ENCODE data around the gene NT5M. TPM values are rescaled to one million over a fixed set of nuclear protein-coding genes. Genes with fewer than 3 reads are reported as not detected.
A peak's percentile ranks its signal among the peaks of the same experiment; 100 is the strongest.
"Not testable (repeated sequence)": the region's sequence is repeated elsewhere in the genome, so short reads cannot be mapped to it uniquely, and the experiment has no call there.

Gene NT5M
- total RNA-seq, result 5.5 TPM

- Histone ChIP-seq H3K27me3 (ENCODE audit: insufficient read depth, low read length) (no peaks in the 10 kb centered on the region), H3K4me1 (ENCODE audit: insufficient read depth, low read length) (peaks cover 56% of the 10 kb centered on the region), H3K9me3 (ENCODE audit: low read depth, low read length) (no peaks in the 10 kb centered on the region), H3K4me3 (ENCODE audit: low read length) (peak within 1 kb of the TSS; percentile 36)
Observed at GRCh38 chr17:17303010-17303846, at the start of gene NT5M. Gene NT5M (plus strand): TSS chr17:17303373. CDS start chr17:17303551, 178 bp downstream.

GRCh38 chr17:17253406-17253805 is 49.8 kb upstream of the NT5M start:
- no peak overlapping the region for H3K4me3 ChIP-seq (ENCODE audit: low read length)
- H3K27me3 ChIP-seq (ENCODE audit: insufficient read depth, low read length), result no peaks in the 10 kb centered on the region
- H3K4me1 ChIP-seq (ENCODE audit: insufficient read depth, low read length), result no peaks in the 10 kb centered on the region
- H3K9me3 ChIP-seq (ENCODE audit: low read depth, low read length), result no peaks in the 10 kb centered on the region

- no peaks in the 10 kb centered on the region for H3K9me3 ChIP-seq (ENCODE audit: low read depth, low read length)
- H3K27me3 ChIP-seq (ENCODE audit: insufficient read depth, low read length), result no peaks in the 10 kb centered on the region
- no peak overlapping the region for H3K4me3 ChIP-seq (ENCODE audit: low read length)
- H3K4me1 ChIP-seq (ENCODE audit: insufficient read depth, low read length), result no peaks in the 10 kb centered on the region
Observed at GRCh38 chr17:17254036-17254435, 49.1 kb upstream of the NT5M start.

GRCh38 chr17:17255689-17256088 is 47.5 kb upstream of the NT5M start:
- H3K4me3 ChIP-seq (ENCODE audit: low read length); H3K27me3 ChIP-seq (ENCODE audit: insufficient read depth, low read length); H3K9me3 ChIP-seq (ENCODE audit: low read depth, low read length): not testable (repeated sequence)

GRCh38 chr17:17256316-17256715 is 46.9 kb upstream of the NT5M start:
- H3K27me3 ChIP-seq (ENCODE audit: insufficient read depth, low read length), result no peaks in the 10 kb centered on the region
- H3K4me3 ChIP-seq (ENCODE audit: low read length), result no peak overlapping the region
- no peaks in the 10 kb centered on the region for H3K4me1 ChIP-seq (ENCODE audit: insufficient read depth, low read length)
- no peaks in the 10 kb centered on the region for H3K9me3 ChIP-seq (ENCODE audit: low read depth, low read length)

More at GRCh38 chr17:17255689-17256088, 47.5 kb upstream of the NT5M start:
- not testable (repeated sequence) for H3K4me1 ChIP-seq (ENCODE audit: insufficient read depth, low read length)

- Histone ChIP-seq H3K9me3 (ENCODE audit: low read depth, low read length) (no peaks in the 10 kb centered on the region), H3K4me1 (ENCODE audit: insufficient read depth, low read length) (no peaks in the 10 kb centered on the region), H3K27me3 (ENCODE audit: insufficient read depth, low read length) (no peaks in the 10 kb centered on the region), H3K4me3 (ENCODE audit: low read length) (no peak overlapping the region)
Observed at GRCh38 chr17:17258011-17258410, 45.2 kb upstream of the NT5M start.

GRCh38 chr17:17258998-17259397 is 44.2 kb upstream of the NT5M start:
- no peaks in the 10 kb centered on the region for H3K27me3 ChIP-seq (ENCODE audit: insufficient read depth, low read length)
- no peaks in the 10 kb centered on the region for H3K9me3 ChIP-seq (ENCODE audit: low read depth, low read length)
- no peaks in the 10 kb centered on the region for H3K4me1 ChIP-seq (ENCODE audit: insufficient read depth, low read length)
- no peak overlapping the region for H3K4me3 ChIP-seq (ENCODE audit: low read length)

GRCh38 chr17:17264430-17264829 is 38.7 kb upstream of the NT5M start:
- H3K4me1 ChIP-seq (ENCODE audit: insufficient read depth, low read length), result no peaks in the 10 kb centered on the region
- no peaks in the 10 kb centered on the region for H3K27me3 ChIP-seq (ENCODE audit: insufficient read depth, low read length)
- H3K9me3 ChIP-seq (ENCODE audit: low read depth, low read length), result no peaks in the 10 kb centered on the region
- no peak overlapping the region for H3K4me3 ChIP-seq (ENCODE audit: low read length)

- Histone ChIP-seq H3K4me3 (ENCODE audit: low read length) (no peak overlapping the region), H3K9me3 (ENCODE audit: low read depth, low read length) (no peaks in the 10 kb centered on the region), H3K4me1 (ENCODE audit: insufficient read depth, low read length) (peaks cover under 1% of the 10 kb centered on the region), H3K27me3 (ENCODE audit: insufficient read depth, low read length) (no peaks in the 10 kb centered on the region)
Observed at GRCh38 chr17:17269926-17270773, 33.0 kb upstream of the NT5M start.

GRCh38 chr17:17275971-17276370 is 27.2 kb upstream of the NT5M start:
- no peaks in the 10 kb centered on the region for H3K27me3 ChIP-seq (ENCODE audit: insufficient read depth, low read length)
- no peaks in the 10 kb centered on the region for H3K9me3 ChIP-seq (ENCODE audit: low read depth, low read length)
- no peak overlapping the region for H3K4me3 ChIP-seq (ENCODE audit: low read length)
- H3K4me1 ChIP-seq (ENCODE audit: insufficient read depth, low read length), result peaks cover 49% of the 10 kb centered on the region

GRCh38 chr17:17277431-17277830 is 25.7 kb upstream of the NT5M start:
- not testable (repeated sequence) for H3K27me3 ChIP-seq (ENCODE audit: insufficient read depth, low read length); H3K4me3 ChIP-seq (ENCODE audit: low read length); H3K9me3 ChIP-seq (ENCODE audit: low read depth, low read length)
- peaks cover 56% of the 10 kb centered on the region for H3K4me1 ChIP-seq (ENCODE audit: insufficient read depth, low read length)

- no peaks in the 10 kb centered on the region for H3K27me3 ChIP-seq (ENCODE audit: insufficient read depth, low read length)
- no peaks in the 10 kb centered on the region for H3K9me3 ChIP-seq (ENCODE audit: low read depth, low read length)
- peaks cover 62% of the 10 kb centered on the region for H3K4me1 ChIP-seq (ENCODE audit: insufficient read depth, low read length)
- H3K4me3 ChIP-seq (ENCODE audit: low read length), result no peak overlapping the region
Observed at GRCh38 chr17:17279316-17279715, 23.9 kb upstream of the NT5M start.

- Histone ChIP-seq H3K4me3 (ENCODE audit: low read length) (peak within 1 kb of the TSS; percentile 87), H3K4me1 (ENCODE audit: insufficient read depth, low read length) (peaks cover 55% of the 10 kb centered on the region), H3K27me3 (ENCODE audit: insufficient read depth, low read length) (no peaks in the 10 kb centered on the region), H3K9me3 (ENCODE audit: low read depth, low read length) (no peaks in the 10 kb centered on the region)
Observed at GRCh38 chr17:17280613-17281549, 22.3 kb upstream of the NT5M start, which contains the start of gene COPS3. Gene COPS3 (minus strand): TSS chr17:17281246. CDS start chr17:17281186, 60 bp downstream.

- H3K27me3 ChIP-seq (ENCODE audit: insufficient read depth, low read length), result no peaks in the 10 kb centered on the region
- H3K4me3 ChIP-seq (ENCODE audit: low read length), result no peak overlapping the region
- no peaks in the 10 kb centered on the region for H3K9me3 ChIP-seq (ENCODE audit: low read depth, low read length)
- H3K4me1 ChIP-seq (ENCODE audit: insufficient read depth, low read length), result peaks cover 13% of the 10 kb centered on the region
Observed at GRCh38 chr17:17285951-17286350, 17.2 kb upstream of the NT5M start.

All from mononuclear cell (primary cell).